Dendritic cell treated with granulocyte-macrophage colony-stimulating factor and Interleukin-4, amounts not matched to agents 40 ng/mL and 50 ng/mL, for 4 days (primary cell): ENCODE measurements around the gene VPS54.
"Not testable (repeated sequence)": the region's sequence is repeated elsewhere in the genome, so short reads cannot be mapped to it uniquely, and the experiment has no call there.

Source experiments
- H3K27ac Mint-ChIP-seq: one replicate; pipeline ENCODE4 v1.8.0; 2022; ENCODE audit warnings: mild to moderate bottlenecking, mixed read lengths
- H3K27me3 Mint-ChIP-seq: one replicate; pipeline ENCODE4 v1.8.0; 2022; ENCODE audit warnings: mild to moderate bottlenecking, mixed read lengths
- H3K36me3 Mint-ChIP-seq: one replicate; pipeline ENCODE4 v1.8.0; 2022; ENCODE audit warnings: low read depth, mixed read lengths
- H3K4me1 Mint-ChIP-seq: one replicate; pipeline ENCODE4 v1.8.0; 2022; ENCODE audit warnings: low read depth, mixed read lengths
- H3K4me3 Mint-ChIP-seq: one replicate; pipeline ENCODE4 v1.8.0; 2022; ENCODE audit warnings: mild to moderate bottlenecking, moderate library complexity, mixed read lengths
- H3K9me3 Mint-ChIP-seq: one replicate; pipeline ENCODE4 v1.8.0; 2022; ENCODE audit warnings: mixed read lengths
- intact Hi-C: fragments of 100-400 bp; cut with micrococcal nuclease; formaldehyde crosslinking; loops from one replicate; pipeline ENCODE4 v1.15.0; 2022

The VPS54 gene

GRCh38 chr2:63975036-63975435 is 44.2 kb downstream of the VPS54 start:
- H3K9me3 Mint-ChIP-seq, intact Hi-C loops, H3K4me3 Mint-ChIP-seq, H3K27ac Mint-ChIP-seq, H3K27me3 Mint-ChIP-seq: not testable (repeated sequence)
- Mint-ChIP-seq H3K4me1 (peaks cover 12% of the 10 kb centered on the region), H3K36me3 (peaks cover 42% of the 10 kb centered on the region)

- no peaks in the 10 kb centered on the region for H3K4me1 Mint-ChIP-seq
- H3K4me3 Mint-ChIP-seq: no peak overlapping the region
- intact Hi-C loops: no loop called here
- H3K27ac Mint-ChIP-seq: no peak overlapping the region
- H3K9me3 Mint-ChIP-seq: no peaks in the 10 kb centered on the region
- no peaks in the 10 kb centered on the region for H3K27me3 Mint-ChIP-seq
- peaks cover 55% of the 10 kb centered on the region for H3K36me3 Mint-ChIP-seq
These were observed 57.0 kb downstream of the VPS54 start for GRCh38 chr2:63962186-63962585.

- Mint-ChIP-seq H3K4me1 (no peaks in the 10 kb centered on the region), H3K27me3 (no peaks in the 10 kb centered on the region), H3K4me3 (no peak overlapping the region), H3K9me3 (peaks cover 9% of the 10 kb centered on the region), H3K36me3 (peaks cover 46% of the 10 kb centered on the region), H3K27ac (no peak overlapping the region)
- intact Hi-C loops: no loop called here
These were observed 68.8 kb downstream of the VPS54 start for GRCh38 chr2:63950414-63950813.

GRCh38 chr2:63942788-63943187 is 76.4 kb downstream of the VPS54 start:
- Mint-ChIP-seq H3K4me3 (no peak overlapping the region), H3K9me3 (no peaks in the 10 kb centered on the region), H3K27ac (no peak overlapping the region), H3K4me1 (no peaks in the 10 kb centered on the region), H3K36me3 (peaks cover 76% of the 10 kb centered on the region), H3K27me3 (no peaks in the 10 kb centered on the region)
- intact Hi-C loops: no loop called here

- H3K27me3 Mint-ChIP-seq, H3K9me3 Mint-ChIP-seq, H3K4me1 Mint-ChIP-seq, intact Hi-C loops, H3K27ac Mint-ChIP-seq, H3K4me3 Mint-ChIP-seq: not testable (repeated sequence)
- H3K36me3 Mint-ChIP-seq: peaks cover 81% of the 10 kb centered on the region
These were observed 87.1 kb downstream of the VPS54 start for GRCh38 chr2:63932104-63932503.

- intact Hi-C loops: no loop called here
- Mint-ChIP-seq H3K4me1 (no peaks in the 10 kb centered on the region), H3K9me3 (no peaks in the 10 kb centered on the region), H3K4me3 (no peak overlapping the region), H3K36me3 (peaks cover 67% of the 10 kb centered on the region), H3K27me3 (no peaks in the 10 kb centered on the region), H3K27ac (no peak overlapping the region)
These were observed 92.4 kb downstream of the VPS54 start for GRCh38 chr2:63926815-63927214.

GRCh38 chr2:63914311-63914710 is 104.9 kb downstream of the VPS54 start:
- Mint-ChIP-seq H3K4me3 (no peak overlapping the region), H3K4me1 (no peaks in the 10 kb centered on the region), H3K27ac (no peak overlapping the region), H3K9me3 (no peaks in the 10 kb centered on the region), H3K27me3 (no peaks in the 10 kb centered on the region), H3K36me3 (peaks cover 84% of the 10 kb centered on the region)
- intact Hi-C loops: no loop called here

- Mint-ChIP-seq H3K4me3 (no peak overlapping the region), H3K36me3 (peaks cover 93% of the 10 kb centered on the region), H3K4me1 (no peaks in the 10 kb centered on the region), H3K27ac (no peak overlapping the region), H3K9me3 (peaks cover 18% of the 10 kb centered on the region), H3K27me3 (no peaks in the 10 kb centered on the region)
- intact Hi-C loops: no loop called here
These were observed 116.2 kb downstream of the VPS54 start for GRCh38 chr2:63903003-63903402.

- H3K27me3 Mint-ChIP-seq: no peaks in the 10 kb centered on the region
- peaks cover 18% of the 10 kb centered on the region for H3K9me3 Mint-ChIP-seq
- intact Hi-C loops: no loop called here
- no peaks in the 10 kb centered on the region for H3K4me1 Mint-ChIP-seq
- H3K36me3 Mint-ChIP-seq: peaks cover 93% of the 10 kb centered on the region
- H3K4me3 Mint-ChIP-seq: no peak overlapping the region
- no peak overlapping the region for H3K27ac Mint-ChIP-seq
These were observed 117.1 kb downstream of the VPS54 start for GRCh38 chr2:63902149-63902548.

GRCh38 chr2:63899639-63900038 is 119.6 kb downstream of the VPS54 start:
- no peaks in the 10 kb centered on the region for H3K4me1 Mint-ChIP-seq
- H3K36me3 Mint-ChIP-seq: peaks cover 94% of the 10 kb centered on the region
- H3K9me3 Mint-ChIP-seq: peaks cover 10% of the 10 kb centered on the region
- H3K27ac Mint-ChIP-seq: no peak overlapping the region
- intact Hi-C loops: no loop called here
- H3K27me3 Mint-ChIP-seq: no peaks in the 10 kb centered on the region
- no peak overlapping the region for H3K4me3 Mint-ChIP-seq

GRCh38 chr2:63898839-63899238 is 120.4 kb downstream of the VPS54 start:
- H3K27me3 Mint-ChIP-seq: no peaks in the 10 kb centered on the region
- H3K36me3 Mint-ChIP-seq: peaks cover 94% of the 10 kb centered on the region
- no peak overlapping the region for H3K27ac Mint-ChIP-seq
- no peaks in the 10 kb centered on the region for H3K4me1 Mint-ChIP-seq
- peaks cover 10% of the 10 kb centered on the region for H3K9me3 Mint-ChIP-seq
- no peak overlapping the region for H3K4me3 Mint-ChIP-seq
- intact Hi-C loops: no loop called here

GRCh38 chr2:63894167-63894566 is 125.1 kb downstream of the VPS54 start:
- no peaks in the 10 kb centered on the region for H3K4me1 Mint-ChIP-seq
- H3K27ac Mint-ChIP-seq: no peak overlapping the region
- H3K27me3 Mint-ChIP-seq: no peaks in the 10 kb centered on the region
- intact Hi-C loops: no loop called here
- no peaks in the 10 kb centered on the region for H3K9me3 Mint-ChIP-seq
- H3K4me3 Mint-ChIP-seq: no peak overlapping the region
- peaks cover 90% of the 10 kb centered on the region for H3K36me3 Mint-ChIP-seq

- Mint-ChIP-seq H3K27me3 (no peaks in the 10 kb centered on the region), H3K27ac (no peak overlapping the region), H3K36me3 (peaks cover 91% of the 10 kb centered on the region), H3K9me3 (no peaks in the 10 kb centered on the region), H3K4me3 (no peak overlapping the region), H3K4me1 (no peaks in the 10 kb centered on the region)
- intact Hi-C loops: no loop called here
These were observed 126.1 kb downstream of the VPS54 start for GRCh38 chr2:63893163-63893562.

- intact Hi-C loops: no loop called here
- Mint-ChIP-seq H3K27ac (no peak overlapping the region), H3K4me1 (no peaks in the 10 kb centered on the region), H3K9me3 (no peaks in the 10 kb centered on the region), H3K4me3 (no peak overlapping the region), H3K27me3 (no peaks in the 10 kb centered on the region), H3K36me3 (peaks cover 91% of the 10 kb centered on the region)
These were observed 127.7 kb downstream of the VPS54 start for GRCh38 chr2:63891488-63892030.

- H3K4me1 Mint-ChIP-seq: no peaks in the 10 kb centered on the region
- H3K27ac Mint-ChIP-seq: no peak overlapping the region
- no peaks in the 10 kb centered on the region for H3K27me3 Mint-ChIP-seq
- H3K4me3 Mint-ChIP-seq: no peak overlapping the region
- intact Hi-C loops: no loop called here
- H3K36me3 Mint-ChIP-seq: peaks cover 90% of the 10 kb centered on the region
- H3K9me3 Mint-ChIP-seq: no peaks in the 10 kb centered on the region
These were observed 128.6 kb downstream of the VPS54 start for GRCh38 chr2:63890678-63891077.
